Neural cell (in vitro differentiated cells): ENCODE data around the gene CNGA1. TPM values are rescaled to one million over a fixed set of nuclear protein-coding genes. Genes with fewer than 3 reads are reported as not detected.

Source experiments
- H2AFZ ChIP-seq: fragments of 200-600, 300-800 bp; sonication (generic), shearing (Covaris generic); 2 replicates; pipeline ENCODE4 v1.6.0; 2014; ENCODE audit warnings: low read depth, mild to moderate bottlenecking, antibody characterized with exemption, low read length, moderate library complexity
- H3F3A ChIP-seq: fragments of 200-600 bp; shearing (Covaris generic); 2 replicates; pipeline ENCODE4 v1.6.1; 2016; ENCODE audit warnings: mild to moderate bottlenecking, moderate library complexity, mixed read lengths, antibody characterized with exemption, low read length; ENCODE audit not compliant: insufficient read depth, poor library complexity, severe bottlenecking
- H3K27ac ChIP-seq: fragments of 200-600, 300-800 bp; sonication (generic), shearing (Covaris generic); 2 replicates; pipeline ENCODE4 v1.5.1; 2014; ENCODE audit warnings: mild to moderate bottlenecking, low read length, moderate library complexity
- H3K27me3 ChIP-seq: fragments of 300-800, 200-600 bp; sonication (generic), shearing (Covaris generic); 2 replicates; pipeline ENCODE4 v1.6.0; 2014; ENCODE audit warnings: mild to moderate bottlenecking, low read depth, low read length, moderate library complexity; ENCODE audit not compliant: insufficient read depth
- H3K36me3 ChIP-seq: fragments of 300-800, 200-600 bp; sonication (generic), shearing (Covaris generic); 2 replicates; pipeline ENCODE4 v1.5.1; 2014; ENCODE audit warnings: mild to moderate bottlenecking, antibody characterized with exemption, low read length, moderate library complexity; ENCODE audit not compliant: insufficient read depth
- H3K4me2 ChIP-seq: fragments of 300-800, 200-600 bp; sonication (generic), shearing (Covaris generic); 2 replicates; pipeline ENCODE4 v1.6.0; 2014; ENCODE audit warnings: mild to moderate bottlenecking, low read length
- H3K4me3 ChIP-seq: fragments of 300-800, 200-600 bp; sonication (generic), shearing (Covaris generic); 2 replicates; pipeline ENCODE4 v1.5.1; 2014; ENCODE audit warnings: mild to moderate bottlenecking, low read length, moderate library complexity
- H3K79me2 ChIP-seq: fragments of 200-600 bp; shearing (Covaris generic); replicated peaks from 2 replicates; pipeline ENCODE4 v1.6.0; 2014; ENCODE audit warnings: mild to moderate bottlenecking, low read length, moderate library complexity; ENCODE audit not compliant: insufficient read depth
- H3K9ac ChIP-seq: fragments of 300-800, 200-600 bp; sonication (generic), shearing (Covaris generic); 2 replicates; pipeline ENCODE4 v1.6.1; 2016; ENCODE audit warnings: mild to moderate bottlenecking, low read length, mixed read lengths
- H3K9me2 ChIP-seq: fragments of 200-600 bp; shearing (Covaris generic); 2 replicates; pipeline ENCODE4 v1.6.1; 2016; ENCODE audit warnings: mild to moderate bottlenecking, low read length, mixed read lengths; ENCODE audit not compliant: insufficient read depth
- H3K9me3 ChIP-seq: fragments of 200-600, 300-800 bp; sonication (generic), shearing (Covaris generic); 2 replicates; pipeline ENCODE4 v1.6.1; 2016; ENCODE audit warnings: mild to moderate bottlenecking, mixed run types, low read length, moderate library complexity, mixed read lengths
- H4K20me1 ChIP-seq: fragments of 200-600 bp; shearing (Covaris generic); 2 replicates; pipeline ENCODE4 v1.6.1; 2016; ENCODE audit warnings: mild to moderate bottlenecking, mixed run types; ENCODE audit not compliant: insufficient read depth
- EP300 ChIP-seq: fragments of 450-650 bp; conservative IDR thresholded peaks from 2 replicates; pipeline ENCODE4 v1.6.1; 2014; ENCODE audit warnings: antibody characterized with exemption, mild to moderate bottlenecking, moderate library complexity; ENCODE audit not compliant: poor library complexity, severe bottlenecking
- EZH2 ChIP-seq: fragments of 200-600, 300-800 bp; shearing (Covaris generic), sonication (generic); IDR thresholded peaks from 2 replicates; pipeline ENCODE4 v1.6.1; 2014; ENCODE audit warnings: antibody characterized with exemption, low read length, borderline replicate concordance, mild to moderate bottlenecking; ENCODE audit not compliant: insufficient read depth, poor library complexity, severe bottlenecking
- POLR2AphosphoS5 ChIP-seq: IDR thresholded peaks from 2 replicates; pipeline ENCODE4 v1.6.1; 2012
- RAD21 ChIP-seq: fragments of 450-650 bp; conservative IDR thresholded peaks from 2 replicates; pipeline ENCODE4 v1.6.1; 2014; ENCODE audit warnings: antibody characterized with exemption, mild to moderate bottlenecking, moderate library complexity
- SMC3 ChIP-seq: fragments of 450-650 bp; conservative IDR thresholded peaks from 2 replicates; pipeline ENCODE4 v1.6.1; 2014; ENCODE audit warnings: antibody characterized with exemption, mild to moderate bottlenecking, moderate library complexity; ENCODE audit not compliant: poor library complexity
- TAF1 ChIP-seq: IDR thresholded peaks from 2 replicates; pipeline ENCODE4 v1.6.1; 2012; ENCODE audit warnings: low read depth
- polyA plus RNA-seq: library from polyadenylated mRNA; depleted of rRNA; stranded (reverse); fragments of >200 nt; gene quantifications from 2 replicates; pipeline ENCODE4 v1.2.3, GENCODE V29; 2014
- TF ChIP-seq, protein P1 (sequence below): fragments of 450-650 bp; IDR thresholded peaks from 2 replicates; pipeline ENCODE4 v1.5.1; 2014; ENCODE audit warnings: antibody characterized with exemption, mild to moderate bottlenecking, moderate library complexity; ENCODE audit not compliant: poor library complexity, severe bottlenecking

CNGA1 gene
- polyA plus RNA-seq, 1 donor from 2014 or later, result not detected

DNA sequence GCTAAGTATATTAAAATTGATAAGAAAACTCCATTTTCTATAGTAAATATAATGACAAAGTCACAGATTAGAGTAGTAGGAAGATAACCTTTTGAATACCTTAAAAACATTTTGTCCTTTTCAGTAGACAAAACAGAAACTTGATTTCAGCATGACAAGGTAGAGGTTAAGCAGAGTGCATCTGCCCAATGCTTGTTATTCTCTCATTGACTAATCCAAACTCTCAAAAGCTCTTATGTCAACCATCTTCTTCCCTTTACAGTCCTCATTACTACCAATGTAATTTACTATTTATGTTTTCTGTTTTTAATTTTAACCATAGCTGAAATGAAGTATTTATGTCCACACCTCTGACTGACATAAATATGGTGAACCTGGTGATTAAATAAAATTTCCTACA is 11.2 kb upstream of the CNGA1 start:
- H3K9me3 ChIP-seq, result no peaks in the 10 kb centered on the region
- no peaks in the 10 kb centered on the region for H3F3A ChIP-seq
- H3K27ac ChIP-seq, result no peak overlapping the region
- no peaks in the 10 kb centered on the region for H3K36me3 ChIP-seq
- no peaks in the 10 kb centered on the region for H3K27me3 ChIP-seq
- no peaks in the 10 kb centered on the region for H3K9me2 ChIP-seq
- H3K9ac ChIP-seq, result no peak overlapping the region
- H4K20me1 ChIP-seq, result no peaks in the 10 kb centered on the region
- H3K4me3 ChIP-seq, result no peak overlapping the region
- no peak overlapping the region for H2AFZ ChIP-seq
- no peak for TF ChIP-seq SMC3
- H3K4me2 ChIP-seq, result no peak overlapping the region
- H3K79me2 ChIP-seq, result no peaks in the 10 kb centered on the region

DNA sequence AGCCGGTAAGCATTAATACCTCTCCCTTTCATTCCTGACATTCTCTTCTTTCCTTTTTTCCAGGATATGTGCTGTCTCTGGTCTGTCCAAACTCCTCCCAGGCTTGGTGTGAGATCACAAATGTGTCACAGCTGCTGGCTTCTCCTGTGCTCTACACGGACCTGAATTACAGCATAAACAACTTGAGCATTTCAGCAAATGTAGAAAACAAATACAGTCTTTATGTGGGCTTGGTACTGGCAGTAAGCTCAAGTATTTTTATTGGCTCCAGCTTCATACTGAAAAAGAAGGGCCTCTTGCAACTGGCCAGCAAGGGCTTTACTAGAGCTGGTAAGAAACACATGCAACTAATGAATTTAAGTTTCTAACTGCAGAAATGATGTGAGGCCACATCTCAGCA is 8.5 kb upstream of the CNGA1 start:
- Histone ChIP-seq H3K27ac (no peak overlapping the region), H3K4me3 (no peak overlapping the region), H3K9ac (no peak overlapping the region), H3K9me2 (no peaks in the 10 kb centered on the region), H3K79me2 (no peaks in the 10 kb centered on the region), H3K9me3 (no peaks in the 10 kb centered on the region), H3K36me3 (no peaks in the 10 kb centered on the region), H4K20me1 (no peaks in the 10 kb centered on the region), H3K27me3 (no peaks in the 10 kb centered on the region), H2AFZ (no peak overlapping the region), H3F3A (no peaks in the 10 kb centered on the region), H3K4me2 (no peak overlapping the region)
- TF ChIP-seq EZH2 (no peak), SMC3 (no peak)
- TF ChIP-seq, protein P1, sequence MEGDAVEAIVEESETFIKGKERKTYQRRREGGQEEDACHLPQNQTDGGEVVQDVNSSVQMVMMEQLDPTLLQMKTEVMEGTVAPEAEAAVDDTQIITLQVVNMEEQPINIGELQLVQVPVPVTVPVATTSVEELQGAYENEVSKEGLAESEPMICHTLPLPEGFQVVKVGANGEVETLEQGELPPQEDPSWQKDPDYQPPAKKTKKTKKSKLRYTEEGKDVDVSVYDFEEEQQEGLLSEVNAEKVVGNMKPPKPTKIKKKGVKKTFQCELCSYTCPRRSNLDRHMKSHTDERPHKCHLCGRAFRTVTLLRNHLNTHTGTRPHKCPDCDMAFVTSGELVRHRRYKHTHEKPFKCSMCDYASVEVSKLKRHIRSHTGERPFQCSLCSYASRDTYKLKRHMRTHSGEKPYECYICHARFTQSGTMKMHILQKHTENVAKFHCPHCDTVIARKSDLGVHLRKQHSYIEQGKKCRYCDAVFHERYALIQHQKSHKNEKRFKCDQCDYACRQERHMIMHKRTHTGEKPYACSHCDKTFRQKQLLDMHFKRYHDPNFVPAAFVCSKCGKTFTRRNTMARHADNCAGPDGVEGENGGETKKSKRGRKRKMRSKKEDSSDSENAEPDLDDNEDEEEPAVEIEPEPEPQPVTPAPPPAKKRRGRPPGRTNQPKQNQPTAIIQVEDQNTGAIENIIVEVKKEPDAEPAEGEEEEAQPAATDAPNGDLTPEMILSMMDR, result no peak

DNA sequence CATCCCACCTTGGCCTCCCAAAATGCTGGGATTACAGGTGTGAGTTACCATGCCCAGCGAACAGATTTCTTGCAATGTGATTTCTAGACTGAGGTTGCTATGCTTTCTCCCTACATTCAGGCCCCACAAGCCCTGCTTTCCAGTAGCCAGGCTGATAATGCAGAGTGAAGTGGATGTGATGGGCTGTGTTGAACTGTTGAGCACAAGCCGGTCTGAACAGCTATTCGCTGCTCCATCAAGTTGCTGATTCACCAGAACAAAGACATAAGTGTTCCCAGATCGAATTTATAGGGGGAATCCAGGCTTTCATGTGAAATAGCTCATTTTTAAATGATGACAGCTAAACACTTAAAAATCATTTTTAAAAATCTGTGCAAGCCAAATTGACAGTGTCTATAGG is 8.0 kb upstream of the CNGA1 start:
- Histone ChIP-seq H3K4me2 (no peak overlapping the region), H3K4me3 (no peak overlapping the region), H3F3A (no peaks in the 10 kb centered on the region), H4K20me1 (no peaks in the 10 kb centered on the region), H3K36me3 (no peaks in the 10 kb centered on the region), H3K9me2 (no peaks in the 10 kb centered on the region), H3K27me3 (peaks cover 2% of the 10 kb centered on the region), H3K9me3 (no peaks in the 10 kb centered on the region), H3K79me2 (no peaks in the 10 kb centered on the region), H2AFZ (no peak overlapping the region), H3K9ac (no peak overlapping the region), H3K27ac (no peak overlapping the region)
- TF ChIP-seq EP300, result no peak
- no peak for TF ChIP-seq POLR2AphosphoS5
- no peak for TF ChIP-seq SMC3
- no peak for TF ChIP-seq TAF1
- no peak for TF ChIP-seq RAD21
- TF ChIP-seq, protein P1, result no peak
